ENCODE measurements around the gene ABCC1.
A peak's percentile ranks its signal among the peaks of the same experiment; 100 is the strongest.

ABCC1 gene

GRCh38 chr16:15946257-15947044, 3.0 kb upstream of the ABCC1 start:
- DNase-seq, result no peak

GRCh38 chr16:15947983-15948509, 1.4 kb upstream of the ABCC1 start:
- DNase-seq, result no peak

- DNase-seq, result no peak
Measured at GRCh38 chr16:15948532-15949209, 745 bp upstream of the ABCC1 start.

- DNase-seq, result peak; percentile 77
Measured at GRCh38 chr16:15950161-15950854, 892 bp downstream of the ABCC1 start.

GRCh38 chr16:15950869-15951268, 1.5 kb downstream of the ABCC1 start:
- DNase-seq, result no peak

- DNase-seq, result no peak
Measured at GRCh38 chr16:15951852-15952251, 2.4 kb downstream of the ABCC1 start.

GRCh38 chr16:15952265-15952711, 2.9 kb downstream of the ABCC1 start:
- DNase-seq, result peak; percentile 72

GRCh38 chr16:15953477-15953876, 4.1 kb downstream of the ABCC1 start:
- no peak for DNase-seq

- DNase-seq, result no peak
Measured at GRCh38 chr16:15953929-15954813, 4.8 kb downstream of the ABCC1 start.

- DNase-seq, result peak; percentile 57
Measured at GRCh38 chr16:15954814-15955151, 5.4 kb downstream of the ABCC1 start.

GRCh38 chr16:15955425-15955824, 6.0 kb downstream of the ABCC1 start:
- DNase-seq, result peak; percentile 53

- DNase-seq, result peak; percentile 65
Measured at GRCh38 chr16:15956106-15956505, 6.7 kb downstream of the ABCC1 start.

- DNase-seq, result no peak
Measured at GRCh38 chr16:15958703-15959348, 9.4 kb downstream of the ABCC1 start.

GRCh38 chr16:15960124-15960971, 10.9 kb downstream of the ABCC1 start:
- no peak for DNase-seq

- peak; percentile 88 for DNase-seq
Measured at GRCh38 chr16:15961060-15961511, 11.7 kb downstream of the ABCC1 start.

- DNase-seq, result no peak
Measured at GRCh38 chr16:15961571-15962090, 12.2 kb downstream of the ABCC1 start.

GRCh38 chr16:15963307-15963910, 14.0 kb downstream of the ABCC1 start:
- DNase-seq, result no peak

GRCh38 chr16:15966420-15966819, 17.0 kb downstream of the ABCC1 start:
- DNase-seq, result no peak

- no peak for DNase-seq
Measured at GRCh38 chr16:15966836-15967546, 17.6 kb downstream of the ABCC1 start.
